Activated T-cell treated with anti-CD3 and anti-CD28 coated beads for 1 hour (primary cell): ENCODE data around the gene IGFBP7.

Experiments used
- DNase-seq: peaks from one replicate; pipeline ENCODE4 v3.0.0-alpha.2; 2020; ENCODE audit warnings: low read depth

Gene IGFBP7

DNA sequence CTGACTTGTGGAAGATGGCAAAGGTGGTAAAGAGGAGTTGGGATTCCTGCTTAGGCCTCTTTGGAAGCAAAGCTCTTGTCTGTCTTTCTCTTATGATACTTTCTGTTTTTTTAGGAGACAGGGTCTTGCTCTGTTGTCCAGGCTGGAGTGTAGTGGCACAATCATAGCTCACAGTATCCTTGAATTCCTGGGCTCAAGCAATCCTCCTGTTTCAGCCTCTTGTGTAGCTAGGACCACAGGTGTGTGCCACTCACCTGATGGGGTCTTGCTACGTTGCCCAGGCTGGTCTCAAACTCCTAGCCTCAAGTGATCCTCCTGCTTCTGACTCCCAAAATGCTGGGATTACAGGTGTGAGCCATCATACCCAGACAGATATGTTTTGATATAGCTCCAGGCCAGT is 19.3 kb upstream of the IGFBP7 start:
- DNase-seq, result no peak

DNA sequence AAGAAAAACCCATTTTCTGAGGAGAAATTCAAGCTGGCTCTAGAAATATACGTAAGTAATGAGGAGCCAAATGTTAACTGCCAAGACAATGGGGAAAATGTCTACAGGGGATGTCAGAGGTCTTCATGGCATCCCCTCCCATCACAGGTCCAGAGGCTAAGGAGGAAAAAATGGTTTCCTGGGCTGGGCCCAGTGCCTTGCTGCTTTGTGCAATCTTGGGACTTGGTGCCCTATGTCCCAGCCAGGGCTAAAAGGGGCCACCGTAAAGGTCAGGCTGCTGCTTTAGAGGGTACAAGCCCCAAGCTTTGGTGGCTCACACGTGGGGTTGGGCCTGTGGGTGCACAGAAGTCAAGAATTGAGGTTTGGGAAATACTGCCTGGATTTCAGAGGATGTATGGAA is 17.2 kb upstream of the IGFBP7 start:
- DNase-seq, result no peak

DNA sequence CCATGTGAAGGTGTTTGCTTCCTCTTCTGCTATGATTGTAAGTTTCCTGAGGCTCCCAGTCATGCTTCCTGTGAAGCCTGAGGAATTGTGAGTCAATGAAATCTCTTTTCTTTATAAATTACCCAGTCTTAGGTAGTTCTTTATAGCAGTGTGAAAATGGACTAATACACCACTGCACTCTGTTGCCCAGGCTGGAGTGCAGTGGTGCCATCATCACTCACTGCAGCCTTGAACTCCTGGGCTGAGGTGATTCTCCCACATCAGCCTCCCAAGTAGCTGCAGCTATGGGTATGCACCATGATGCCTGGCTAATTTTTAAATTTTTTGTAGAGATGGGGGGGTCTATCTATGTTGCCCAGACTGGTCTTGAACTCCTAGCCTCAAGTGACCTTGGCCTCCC is 15.8 kb upstream of the IGFBP7 start:
- no peak for DNase-seq

DNA sequence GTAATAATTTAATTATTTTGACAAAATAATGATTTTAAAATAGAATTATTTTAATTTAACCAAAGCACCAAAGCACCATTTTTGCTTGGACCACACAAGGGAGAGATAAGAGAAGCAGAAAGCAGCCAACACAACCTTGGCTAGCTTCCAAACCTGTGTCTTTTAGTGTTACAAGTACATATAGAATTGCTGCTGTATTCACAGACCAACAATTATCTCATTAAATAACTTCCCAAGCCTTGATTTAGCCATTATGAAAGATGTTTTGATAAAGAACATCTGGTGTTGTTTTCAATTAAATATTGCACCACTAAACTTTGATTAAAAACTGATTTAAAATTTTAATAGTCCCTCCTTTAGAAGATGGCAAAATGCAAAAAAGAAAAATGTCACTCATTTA is 14.0 kb upstream of the IGFBP7 start:
- DNase-seq, result no peak

DNA sequence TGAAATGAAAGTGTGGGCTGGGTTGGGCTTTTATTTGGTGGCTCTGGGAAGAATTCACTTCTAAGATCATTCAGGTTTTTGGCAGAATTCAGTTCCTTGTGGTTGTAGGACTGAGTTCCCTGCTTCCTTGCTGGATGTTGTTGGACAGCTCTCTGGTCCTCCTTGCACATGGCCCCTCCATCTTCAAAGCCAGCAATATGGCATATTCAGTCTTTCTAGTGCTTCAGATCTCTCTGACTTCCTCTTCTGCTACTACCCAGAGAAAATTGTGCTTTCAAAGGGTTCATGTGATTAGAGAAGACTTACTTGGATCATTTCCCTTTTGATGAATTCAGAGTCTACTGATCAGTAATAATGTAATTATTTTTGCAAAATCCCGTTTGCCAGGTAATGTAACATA is 12.8 kb upstream of the IGFBP7 start:
- DNase-seq, result no peak

DNA sequence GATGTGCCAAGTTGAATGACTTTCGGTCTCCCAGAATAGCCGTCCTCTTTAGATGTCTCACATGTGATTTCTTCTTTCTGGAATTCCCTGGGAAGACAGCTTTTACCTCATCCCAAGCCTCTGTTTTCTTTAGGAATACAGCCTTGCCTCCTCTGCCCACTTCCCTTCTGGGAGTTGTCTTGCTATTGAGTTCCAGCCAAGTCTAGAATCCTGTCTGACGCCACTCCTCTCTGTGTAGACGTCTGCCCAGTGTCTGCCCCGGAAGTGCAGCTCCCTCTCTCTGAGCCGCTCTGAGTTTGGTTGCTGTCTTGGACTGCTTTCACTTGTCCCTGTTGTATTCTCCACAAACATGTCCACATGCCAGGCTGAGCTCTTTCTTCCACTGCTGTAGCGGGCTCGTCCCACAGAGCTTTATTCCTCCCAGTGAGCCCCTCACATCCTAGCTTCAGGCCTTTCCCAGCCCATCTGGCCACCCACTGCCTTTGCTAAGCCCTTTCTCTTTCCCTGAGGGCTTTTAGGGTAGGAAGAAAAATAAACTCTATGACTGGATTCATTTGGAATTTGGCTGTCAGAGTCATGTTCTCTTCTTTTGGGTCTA is 9.0 kb upstream of the IGFBP7 start:
- no peak for DNase-seq

DNA sequence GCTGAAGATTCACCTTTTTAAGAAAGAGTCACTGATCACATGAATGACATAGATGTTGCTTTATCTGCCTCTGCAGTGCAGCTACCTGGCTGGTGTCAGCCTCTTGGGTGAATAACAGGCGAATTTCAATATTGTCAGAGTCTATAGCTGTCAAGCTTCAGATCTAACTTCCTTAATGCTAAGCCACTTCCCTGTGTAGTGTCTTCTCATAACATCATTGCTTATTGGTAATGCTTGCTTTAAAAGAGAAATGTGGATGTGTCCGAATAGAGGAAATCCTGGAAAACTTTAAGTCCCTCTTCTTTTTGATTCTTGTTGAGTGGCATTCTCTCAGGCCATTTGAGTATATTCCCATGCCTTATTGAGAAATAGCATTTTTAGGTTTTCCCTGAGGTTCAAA is 7.3 kb upstream of the IGFBP7 start:
- no peak for DNase-seq

DNA sequence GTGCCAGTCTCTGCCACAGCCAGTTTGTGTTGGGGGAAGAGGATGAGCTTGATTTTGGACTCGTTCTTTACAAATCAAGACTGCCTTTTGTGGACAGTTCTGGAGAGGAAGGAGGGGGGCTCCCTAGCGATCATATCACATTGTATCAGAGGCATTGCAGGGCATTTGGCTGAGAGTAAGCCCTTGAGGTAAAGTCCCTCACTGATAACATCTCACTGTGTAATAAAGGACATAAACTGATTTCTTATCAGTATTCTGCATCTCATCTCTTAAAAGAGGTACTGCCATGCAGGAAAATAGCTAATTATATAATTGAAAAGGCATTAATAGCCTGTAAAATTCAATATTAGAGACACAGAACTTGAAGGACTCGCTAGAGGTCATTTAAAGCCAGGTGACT is 6.1 kb upstream of the IGFBP7 start:
- DNase-seq, result no peak

DNA sequence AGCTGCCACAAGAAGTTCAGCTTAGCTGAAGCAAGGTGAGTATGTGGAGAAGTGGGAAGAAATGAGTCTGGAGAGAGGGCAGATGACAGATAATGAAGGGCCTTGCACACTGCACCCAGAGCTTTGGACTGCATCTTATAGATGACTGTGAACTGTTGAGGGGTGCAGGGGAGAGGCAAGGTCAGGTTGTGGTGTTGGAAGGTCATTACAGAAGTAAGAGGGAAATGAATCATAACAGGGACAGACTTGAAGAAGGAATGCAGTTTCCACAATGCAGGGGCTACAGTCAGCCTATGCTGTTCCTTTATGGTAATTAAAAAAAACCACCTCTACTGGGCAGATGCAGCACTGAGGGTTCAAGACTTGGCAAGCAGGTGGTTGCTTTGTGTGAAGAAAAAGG is 4.8 kb upstream of the IGFBP7 start:
- no peak for DNase-seq

DNA sequence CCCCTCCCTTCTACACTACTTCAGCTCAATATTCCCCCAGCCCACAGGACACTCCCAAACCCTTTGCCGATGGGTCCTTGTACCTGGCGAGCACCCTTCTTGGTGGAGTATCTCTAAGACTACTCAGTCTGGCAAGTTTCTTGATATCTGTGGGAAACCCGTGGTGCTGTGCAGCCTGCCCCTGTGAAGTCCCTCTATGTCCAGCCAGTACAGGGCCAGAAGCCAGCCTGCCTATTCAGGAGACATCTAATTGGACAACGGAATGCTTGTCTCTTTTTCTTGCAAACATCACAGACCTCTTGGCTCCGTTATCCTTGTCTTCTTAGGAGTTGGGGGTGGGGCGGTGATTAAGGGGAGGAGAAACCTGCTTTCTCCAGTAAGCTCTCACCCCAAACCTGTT is 3.7 kb upstream of the IGFBP7 start:
- no peak for DNase-seq

DNA sequence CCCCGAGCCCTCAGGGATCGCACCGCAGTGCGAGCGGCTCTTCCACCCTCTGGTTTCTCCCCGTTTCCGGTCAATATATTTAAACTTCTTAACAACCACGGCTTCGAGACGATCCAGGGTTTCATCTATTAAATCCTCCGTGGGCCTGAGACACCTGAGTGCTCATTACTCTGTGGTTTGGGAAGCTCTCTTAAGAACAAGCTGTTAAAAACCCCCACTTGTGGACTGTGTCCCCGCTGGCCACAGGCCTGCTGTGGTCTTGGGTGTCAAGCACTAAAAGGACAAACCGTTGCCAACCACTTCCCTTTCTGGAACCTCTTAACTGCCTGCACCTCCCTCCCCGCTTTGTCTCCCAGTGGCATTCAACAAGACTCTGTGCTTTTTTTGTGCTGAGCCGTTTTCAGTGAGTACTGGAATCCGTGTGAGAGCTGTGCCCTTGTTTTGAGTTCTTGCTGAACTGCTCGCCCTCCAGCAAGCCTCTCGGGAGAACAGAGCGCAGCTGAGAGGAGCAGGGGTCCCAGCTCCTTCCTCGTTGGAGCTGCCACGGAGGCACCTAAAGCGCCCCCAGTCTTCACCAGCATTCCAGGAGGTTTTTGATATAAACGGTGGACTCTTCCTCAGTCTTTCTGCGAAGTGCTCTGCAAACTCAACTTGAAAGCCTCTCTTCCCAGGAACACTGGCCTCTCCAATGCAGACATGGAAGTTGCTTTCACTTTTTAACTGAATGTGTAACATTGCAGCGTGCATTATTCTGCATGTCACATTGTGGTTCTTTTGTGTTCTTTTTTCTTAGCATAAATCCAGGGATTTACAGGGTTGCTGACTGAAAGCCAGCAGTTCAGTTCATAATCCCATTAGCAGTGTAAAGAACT is 691 bp upstream of the IGFBP7 start:
- no peak for DNase-seq

DNA sequence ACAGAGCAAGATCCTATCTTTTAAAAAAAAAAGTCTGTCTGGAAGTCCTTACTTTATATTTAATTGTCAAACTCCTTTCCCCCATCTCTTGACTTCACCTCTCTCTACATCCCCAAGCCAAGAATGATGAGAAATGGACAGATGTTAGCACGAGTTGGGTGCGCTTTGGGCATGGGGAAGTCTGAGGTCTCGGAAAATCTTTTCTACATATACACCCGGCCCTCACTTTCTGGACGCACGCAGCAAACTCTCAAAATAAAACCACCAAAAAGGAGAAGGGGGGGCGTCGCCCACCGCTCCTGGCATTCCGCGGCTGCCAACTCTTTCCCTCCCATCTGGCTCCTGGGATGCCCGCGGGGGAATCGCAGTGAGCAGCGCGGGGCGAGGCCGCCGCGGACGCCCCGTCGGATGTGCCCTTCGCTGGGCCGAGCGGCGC is 756 bp downstream of the IGFBP7 start:
- DNase-seq, result no peak

DNA sequence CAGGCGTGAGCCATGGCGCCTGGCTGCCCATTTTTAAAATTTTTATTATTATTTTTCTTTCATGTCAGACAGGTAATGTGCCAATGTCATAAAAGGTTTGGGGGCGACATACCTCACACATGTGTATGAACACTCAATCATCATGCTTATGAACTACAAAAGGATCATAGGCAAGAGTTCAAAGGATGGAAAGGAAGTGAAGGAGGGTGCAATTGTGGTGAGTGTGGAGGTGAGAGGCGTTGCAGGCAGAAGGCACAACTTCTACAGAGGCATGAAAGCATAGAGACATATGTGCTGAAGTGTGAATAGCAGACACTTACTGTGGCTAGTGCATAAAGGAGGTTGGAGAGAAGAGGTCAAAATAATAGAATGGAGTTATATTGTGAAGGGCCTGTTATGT is 4.0 kb downstream of the IGFBP7 start:
- no peak for DNase-seq

DNA sequence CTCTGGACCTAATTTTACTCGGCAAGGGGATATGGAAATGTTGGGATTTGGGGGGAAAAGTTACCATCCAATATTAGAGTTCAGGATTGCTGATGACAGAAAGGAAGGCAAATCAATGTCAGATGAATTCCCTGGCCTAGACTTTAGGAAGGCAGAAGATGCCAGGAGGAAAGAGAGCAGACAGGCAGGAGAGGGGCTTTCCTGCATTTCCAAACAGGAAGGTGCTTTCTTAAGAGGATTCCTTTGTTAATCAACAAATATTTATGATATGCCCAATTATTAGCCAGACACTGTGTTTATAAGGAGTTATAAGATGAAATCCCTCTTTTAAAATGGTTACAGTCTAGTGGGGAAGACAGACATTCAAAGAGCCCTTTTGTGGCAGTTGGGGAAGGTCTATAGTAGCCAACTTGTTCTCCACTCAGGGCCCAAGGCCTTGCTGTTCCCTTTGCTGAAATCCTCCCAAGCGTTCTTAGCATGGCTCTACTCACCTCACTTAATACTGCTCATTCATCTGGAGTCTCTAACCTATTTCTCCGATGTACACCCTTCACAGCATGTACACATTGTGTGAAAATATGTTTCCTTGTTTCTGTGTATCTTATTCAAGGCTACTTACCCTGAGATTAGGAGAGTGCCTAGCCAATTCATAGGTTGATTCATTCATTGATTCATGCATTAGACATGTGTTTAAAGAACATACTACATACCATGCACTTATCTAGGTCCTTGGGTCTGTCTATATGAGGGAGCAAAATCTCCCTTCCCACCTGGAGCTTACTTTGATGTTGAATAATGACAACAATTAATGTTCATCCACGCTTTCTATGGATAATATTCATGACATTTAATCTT is 5.3 kb downstream of the IGFBP7 start:
- no peak for DNase-seq

DNA sequence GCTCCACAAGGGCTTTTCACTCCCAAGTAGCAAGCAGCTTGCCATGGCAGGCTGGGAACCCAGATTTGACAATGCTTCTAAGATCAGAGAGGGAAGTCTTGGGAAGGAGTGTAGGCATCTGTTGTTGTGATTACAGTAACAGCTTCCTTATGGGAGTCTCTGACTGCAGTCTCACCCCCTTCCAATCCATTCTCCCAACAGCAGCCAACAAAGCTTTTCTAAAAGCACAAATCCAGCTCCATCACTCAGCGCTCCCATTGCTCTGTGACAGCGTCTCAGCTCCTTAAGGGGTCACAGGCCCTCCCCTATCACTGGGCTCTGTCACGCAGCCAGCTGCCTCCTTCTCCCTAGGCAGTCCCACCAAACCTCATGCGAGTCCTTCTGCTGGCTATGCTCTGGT is 7.1 kb downstream of the IGFBP7 start:
- DNase-seq, result no peak

DNA sequence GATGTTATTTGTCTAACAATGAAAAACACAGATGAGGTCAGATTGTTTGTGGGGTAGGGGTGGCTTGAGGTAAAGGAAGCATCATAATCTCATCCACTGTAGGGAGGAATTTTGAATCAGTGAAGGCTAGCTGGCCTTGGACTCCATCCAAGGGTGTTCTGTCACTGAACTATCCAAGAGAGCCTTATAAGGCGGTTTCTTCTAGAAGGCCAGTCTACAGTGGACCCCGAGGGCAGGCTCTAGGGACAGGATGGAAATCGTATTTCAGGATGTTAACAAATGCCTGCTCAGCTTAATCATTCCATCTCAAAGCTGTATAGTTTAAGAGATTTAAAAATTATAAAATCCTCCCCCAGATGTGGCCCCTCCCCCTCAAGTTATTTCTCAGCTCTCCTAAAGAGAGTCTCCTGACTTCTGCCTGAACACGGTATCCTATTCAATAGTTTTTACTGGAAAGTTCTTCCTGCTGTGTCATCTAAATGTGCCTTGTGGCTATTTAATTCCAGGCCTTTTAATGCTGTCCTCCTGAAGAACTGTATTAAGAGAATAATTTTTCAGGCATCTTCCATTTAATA is 8.0 kb downstream of the IGFBP7 start:
- no peak for DNase-seq

DNA sequence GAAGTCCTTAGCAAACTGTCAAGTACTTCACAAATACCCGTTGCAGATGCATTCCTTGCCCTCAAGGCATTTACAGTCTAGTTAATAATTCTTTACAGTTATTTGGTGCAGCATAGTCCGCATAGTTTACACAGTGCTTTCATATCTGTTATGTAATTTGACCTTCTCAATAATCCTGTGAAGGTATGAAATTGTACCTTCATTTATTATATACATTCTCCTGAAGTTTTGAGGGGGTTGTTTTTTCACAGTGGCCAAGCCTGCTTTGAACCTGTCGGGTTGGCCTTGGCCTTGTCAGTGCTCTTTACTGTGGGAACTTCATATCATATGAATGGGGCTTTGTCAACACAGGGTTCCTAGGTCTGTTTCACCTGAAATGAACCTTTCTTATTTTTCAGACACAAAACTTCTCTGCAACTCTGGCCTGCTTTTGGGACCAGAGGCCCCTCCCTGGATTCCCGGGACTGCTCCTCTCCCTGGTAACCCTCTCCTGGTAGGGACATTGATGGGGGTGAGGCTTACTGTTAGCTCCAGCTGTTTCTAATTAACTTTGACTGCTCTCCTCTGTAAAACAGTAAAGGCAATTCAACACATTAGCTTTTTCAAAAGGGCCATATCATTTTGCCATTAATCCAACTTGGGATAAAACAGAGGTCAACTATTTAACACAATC is 9.1 kb downstream of the IGFBP7 start:
- no peak for DNase-seq

DNA sequence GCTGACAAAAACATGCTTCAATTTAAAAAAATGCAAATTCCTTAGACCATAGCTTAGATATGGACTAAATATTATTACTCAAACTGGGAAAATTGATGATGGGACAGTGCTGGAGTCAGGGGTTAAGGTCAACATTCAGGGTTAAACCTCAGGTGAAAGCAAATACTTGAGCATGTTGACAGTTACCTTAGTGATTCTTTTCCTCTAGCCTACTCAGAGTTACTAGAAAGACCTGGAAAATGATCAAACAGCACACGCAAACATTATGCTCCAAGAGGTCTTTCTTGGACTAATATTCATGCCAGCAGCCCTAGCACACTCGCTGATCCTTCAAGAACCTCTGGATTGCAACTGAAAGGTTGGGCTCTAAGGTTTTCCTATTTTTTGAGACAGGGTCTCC is 10.8 kb downstream of the IGFBP7 start:
- DNase-seq, result no peak

DNA sequence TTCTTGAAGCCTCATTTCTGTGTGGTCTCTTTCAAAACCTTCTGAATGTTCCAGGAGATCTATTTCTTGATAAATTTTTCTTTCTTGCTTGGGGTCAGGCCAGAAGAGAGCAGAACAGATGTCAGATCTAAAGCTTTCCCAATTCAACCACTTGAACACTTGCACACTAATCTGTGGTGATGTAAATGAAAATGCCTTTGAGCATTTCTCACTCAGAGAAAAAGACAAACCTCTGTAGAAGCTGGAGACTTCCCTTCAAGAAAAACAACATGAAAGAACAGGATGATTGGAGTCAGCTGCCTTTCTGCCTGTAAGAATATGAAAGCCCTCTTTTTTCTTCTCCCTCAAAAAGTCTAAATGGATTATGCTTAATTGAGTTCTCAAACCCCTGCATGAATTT is 11.2 kb downstream of the IGFBP7 start:
- no peak for DNase-seq

DNA sequence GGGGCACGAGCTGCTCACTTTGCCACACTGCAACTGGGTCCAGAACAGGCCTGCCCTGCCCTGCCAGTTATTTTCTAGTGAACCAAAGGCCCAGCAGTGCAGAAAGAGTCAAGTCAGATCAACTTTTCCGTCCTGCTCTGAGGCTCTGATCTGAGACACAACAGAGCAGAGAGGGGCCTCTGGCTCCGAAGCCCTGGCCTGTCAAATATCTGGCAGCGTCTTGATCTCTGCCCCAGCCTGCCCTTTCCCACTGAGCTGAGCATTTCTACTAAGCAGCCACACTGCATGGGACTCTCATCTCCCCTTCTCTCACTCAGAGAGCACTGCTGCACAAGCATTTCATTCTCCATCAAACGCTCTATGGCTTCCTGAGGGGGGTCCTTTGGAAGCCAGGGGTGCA is 11.8 kb downstream of the IGFBP7 start:
- no peak for DNase-seq

DNA sequence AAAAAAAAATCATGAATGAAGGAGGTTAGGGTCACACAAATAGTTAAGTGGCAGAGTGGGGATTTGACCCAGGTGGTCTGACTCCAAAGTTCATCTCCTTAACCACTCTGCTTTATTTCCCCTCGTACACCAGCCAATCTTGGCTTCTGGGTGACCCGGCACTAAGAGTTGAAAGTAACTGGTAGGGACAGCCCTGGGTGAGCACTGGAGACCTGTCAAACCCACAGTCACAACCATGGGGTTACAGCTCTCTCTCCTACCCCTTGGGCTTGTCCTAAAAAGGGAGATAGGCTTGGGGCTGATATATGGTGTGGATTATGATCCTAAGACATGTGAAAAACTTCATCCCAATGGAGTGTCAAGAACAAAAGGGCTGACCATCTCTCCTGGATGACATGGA is 12.5 kb downstream of the IGFBP7 start:
- no peak for DNase-seq

DNA sequence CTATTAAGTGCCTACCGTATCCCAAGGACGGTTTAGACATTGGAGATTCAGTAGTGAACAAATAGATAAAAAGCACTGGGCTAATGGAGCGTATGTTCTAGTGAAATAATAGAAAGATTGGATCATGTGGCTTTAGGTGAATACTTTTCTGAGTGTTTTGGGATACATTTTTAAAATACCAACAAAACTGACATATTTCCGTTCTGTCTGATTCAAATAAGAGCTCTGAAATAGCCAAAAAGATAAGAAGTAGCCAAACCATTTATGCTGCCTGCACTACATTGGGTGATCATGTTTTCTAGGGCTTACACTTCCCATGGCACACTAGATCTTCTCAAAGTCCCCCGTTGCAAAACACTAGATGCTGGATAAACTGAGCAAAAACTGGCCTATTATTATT is 14.2 kb downstream of the IGFBP7 start:
- DNase-seq, result no peak
